ENCODE results near the gene ANO6. TPM values are rescaled to one million over a fixed set of nuclear protein-coding genes. Genes with fewer than 3 reads are reported as not detected.

Gene ANO6
- total and polyA plus RNA-seq, 4 donors: 18.6 to 52.3 (median 29.1) TPM

DNA sequence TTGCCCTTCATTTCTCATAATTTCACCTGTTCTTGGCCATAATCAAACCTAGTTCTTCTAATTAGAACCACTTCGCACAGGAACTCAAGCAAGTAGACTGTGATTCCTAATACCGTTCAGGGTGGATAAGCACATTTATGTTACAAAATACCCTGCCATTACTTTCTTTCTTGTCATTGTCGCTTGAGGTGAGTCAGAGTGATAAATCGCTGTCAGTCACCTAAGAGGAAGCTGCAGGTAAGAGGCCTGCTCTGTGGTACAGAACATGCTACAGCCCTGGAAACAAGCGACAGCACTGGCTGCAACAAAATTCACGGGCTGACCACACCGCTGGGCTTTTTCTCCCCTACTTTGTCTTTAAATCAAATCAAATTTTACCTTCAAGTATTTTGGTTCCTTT is 218.2 kb downstream of the ANO6 start:
- Histone ChIP-seq H3K4me1 (ENCODE audit: control insufficient read depth in 4 of 4, insufficient read depth in 4 of 4, low read length in 3 of 4) (no peaks in the 10 kb centered on the region), H3K9ac (ENCODE audit: low read depth in 1 of 2, low read length in 2 of 2) (no peak overlapping the region), H3K4me3 (ENCODE audit: low read depth in 1 of 3, low read length in 3 of 3) (no peak overlapping the region), H3K36me3 (ENCODE audit: control insufficient read depth in 4 of 4, insufficient read depth in 3 of 4, low read depth in 1 of 4, low read length in 3 of 4) (peaks cover 0 to 4% (median 3%) of the 10 kb centered on the region in 4 donors), H3K27me3 (ENCODE audit: control insufficient read depth in 4 of 4, insufficient read depth in 4 of 4, low read length in 3 of 4) (no peaks in the 10 kb centered on the region), H3K9me3 (ENCODE audit: control insufficient read depth in 4 of 4, low read length in 3 of 4) (no peaks in the 10 kb centered on the region), H3K27ac (ENCODE audit: low read depth in 1 of 2, low read length in 2 of 2) (no peak overlapping the region)
- 98% methylated on average over 7 of the region's 7 CpGs for WGBS
- no peak for DNase-seq (ENCODE audit: low spot score)
- TF ChIP-seq GABPA (IDR thresholded peaks at IDR 0.05 in 1 of 2, conservative IDR thresholded peaks at IDR 0.05 in 1 of 2): no peak
- no peak for TF ChIP-seq FOXA1 (IDR thresholded peaks at IDR 0.05)
- no peak for TF ChIP-seq FOXA2 (IDR thresholded peaks at IDR 0.05)
- no peak for TF ChIP-seq RAD21 (IDR thresholded peaks at IDR 0.05)
- TF ChIP-seq TAF1 (conservative IDR thresholded peaks at IDR 0.05): no peak
- TF ChIP-seq, protein P1, sequence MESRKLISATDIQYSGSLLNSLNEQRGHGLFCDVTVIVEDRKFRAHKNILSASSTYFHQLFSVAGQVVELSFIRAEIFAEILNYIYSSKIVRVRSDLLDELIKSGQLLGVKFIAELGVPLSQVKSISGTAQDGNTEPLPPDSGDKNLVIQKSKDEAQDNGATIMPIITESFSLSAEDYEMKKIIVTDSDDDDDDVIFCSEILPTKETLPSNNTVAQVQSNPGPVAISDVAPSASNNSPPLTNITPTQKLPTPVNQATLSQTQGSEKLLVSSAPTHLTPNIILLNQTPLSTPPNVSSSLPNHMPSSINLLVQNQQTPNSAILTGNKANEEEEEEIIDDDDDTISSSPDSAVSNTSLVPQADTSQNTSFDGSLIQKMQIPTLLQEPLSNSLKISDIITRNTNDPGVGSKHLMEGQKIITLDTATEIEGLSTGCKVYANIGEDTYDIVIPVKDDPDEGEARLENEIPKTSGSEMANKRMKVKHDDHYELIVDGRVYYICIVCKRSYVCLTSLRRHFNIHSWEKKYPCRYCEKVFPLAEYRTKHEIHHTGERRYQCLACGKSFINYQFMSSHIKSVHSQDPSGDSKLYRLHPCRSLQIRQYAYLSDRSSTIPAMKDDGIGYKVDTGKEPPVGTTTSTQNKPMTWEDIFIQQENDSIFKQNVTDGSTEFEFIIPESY (IDR thresholded peaks at IDR 0.05): no peak
- no peak for TF ChIP-seq HNF4A (conservative IDR thresholded peaks at IDR 0.05)
- TF ChIP-seq HNF4G (IDR thresholded peaks at IDR 0.05): no peak
- no peak for TF ChIP-seq YY1 (IDR thresholded peaks at IDR 0.05)
- no peak for TF ChIP-seq RXRA (IDR thresholded peaks at IDR 0.05)

DNA sequence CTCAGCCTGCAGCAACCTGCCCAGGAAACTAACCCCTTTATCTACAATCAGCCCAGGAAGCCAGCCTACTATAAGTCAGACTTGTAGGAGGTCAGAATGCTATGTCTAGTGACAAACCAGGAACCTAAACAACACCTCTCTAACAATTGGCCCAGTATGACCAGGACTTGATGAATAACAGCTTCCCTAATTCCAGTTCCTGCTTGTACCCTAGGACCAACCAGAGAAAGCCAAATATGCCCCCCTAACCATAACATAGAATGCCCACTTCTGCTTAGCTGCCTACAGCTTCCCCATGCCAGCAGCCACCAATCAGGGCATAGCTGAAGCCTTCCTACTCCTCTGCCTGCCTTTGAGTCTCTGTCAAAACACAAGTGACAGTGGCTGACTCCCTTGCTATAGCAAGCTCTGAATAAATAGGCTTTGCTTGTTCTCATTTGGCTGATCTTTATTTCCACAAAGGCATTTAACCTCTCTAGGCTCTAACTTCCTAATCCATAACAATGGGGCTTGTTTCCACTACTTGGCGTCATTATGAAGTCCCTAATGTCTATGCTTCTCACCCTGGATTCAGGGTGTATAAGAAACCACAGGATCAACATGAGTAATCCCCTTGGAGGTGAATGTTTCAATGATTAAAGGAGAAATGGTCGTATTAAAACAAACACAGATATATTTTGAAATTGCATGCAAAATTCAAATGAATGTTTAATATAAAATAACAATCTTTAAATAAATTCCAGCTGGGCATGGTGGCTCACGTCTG is 220.2 kb downstream of the ANO6 start:
- Histone ChIP-seq H3K9me3 (ENCODE audit: control insufficient read depth in 4 of 4, low read length in 3 of 4) (no peaks in the 10 kb centered on the region), H3K4me1 (ENCODE audit: control insufficient read depth in 4 of 4, insufficient read depth in 4 of 4, low read length in 3 of 4) (no peaks in the 10 kb centered on the region), H3K9ac (ENCODE audit: low read depth in 1 of 2, low read length in 2 of 2) (no peak overlapping the region), H3K27ac (ENCODE audit: low read depth in 1 of 2, low read length in 2 of 2) (no peak overlapping the region), H3K4me3 (ENCODE audit: low read depth in 1 of 3, low read length in 3 of 3) (no peak overlapping the region), H3K27me3 (ENCODE audit: control insufficient read depth in 4 of 4, insufficient read depth in 4 of 4, low read length in 3 of 4) (no peaks in the 10 kb centered on the region), H3K36me3 (ENCODE audit: control insufficient read depth in 4 of 4, insufficient read depth in 3 of 4, low read depth in 1 of 4, low read length in 3 of 4) (peaks cover 0 to 4% (median 2%) of the 10 kb centered on the region in 4 donors)
- TF ChIP-seq NR2F2 (IDR thresholded peaks at IDR 0.05) (no peak), HNF4G (IDR thresholded peaks at IDR 0.05) (no peak), JUND (IDR thresholded peaks at IDR 0.05) (no peak), SP1 (IDR thresholded peaks at IDR 0.05) (no peak), RXRA (IDR thresholded peaks at IDR 0.05) (no peak), RAD21 (IDR thresholded peaks at IDR 0.05) (no peak), ATF3 (IDR thresholded peaks at IDR 0.05) (no peak), HNF4A (conservative IDR thresholded peaks at IDR 0.05) (no peak), YY1 (IDR thresholded peaks at IDR 0.05) (no peak), TAF1 (conservative IDR thresholded peaks at IDR 0.05) (no peak), EGR1 (IDR thresholded peaks at IDR 0.05; ENCODE audit: low read depth in 2 of 2) (no peak), REST (IDR thresholded peaks at IDR 0.05) (no peak), FOXA2 (IDR thresholded peaks at IDR 0.05) (no peak), FOXA1 (IDR thresholded peaks at IDR 0.05) (no peak), GABPA (IDR thresholded peaks at IDR 0.05 in 1 of 2, conservative IDR thresholded peaks at IDR 0.05 in 1 of 2) (no peak)
- TF ChIP-seq, protein P1 (IDR thresholded peaks at IDR 0.05): no peak
- TF ChIP-seq, protein P2, sequence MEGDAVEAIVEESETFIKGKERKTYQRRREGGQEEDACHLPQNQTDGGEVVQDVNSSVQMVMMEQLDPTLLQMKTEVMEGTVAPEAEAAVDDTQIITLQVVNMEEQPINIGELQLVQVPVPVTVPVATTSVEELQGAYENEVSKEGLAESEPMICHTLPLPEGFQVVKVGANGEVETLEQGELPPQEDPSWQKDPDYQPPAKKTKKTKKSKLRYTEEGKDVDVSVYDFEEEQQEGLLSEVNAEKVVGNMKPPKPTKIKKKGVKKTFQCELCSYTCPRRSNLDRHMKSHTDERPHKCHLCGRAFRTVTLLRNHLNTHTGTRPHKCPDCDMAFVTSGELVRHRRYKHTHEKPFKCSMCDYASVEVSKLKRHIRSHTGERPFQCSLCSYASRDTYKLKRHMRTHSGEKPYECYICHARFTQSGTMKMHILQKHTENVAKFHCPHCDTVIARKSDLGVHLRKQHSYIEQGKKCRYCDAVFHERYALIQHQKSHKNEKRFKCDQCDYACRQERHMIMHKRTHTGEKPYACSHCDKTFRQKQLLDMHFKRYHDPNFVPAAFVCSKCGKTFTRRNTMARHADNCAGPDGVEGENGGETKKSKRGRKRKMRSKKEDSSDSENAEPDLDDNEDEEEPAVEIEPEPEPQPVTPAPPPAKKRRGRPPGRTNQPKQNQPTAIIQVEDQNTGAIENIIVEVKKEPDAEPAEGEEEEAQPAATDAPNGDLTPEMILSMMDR (IDR thresholded peaks at IDR 0.05; ENCODE audit: low read depth, low read length, missing input control): no peak
- TF ChIP-seq, protein P3, sequence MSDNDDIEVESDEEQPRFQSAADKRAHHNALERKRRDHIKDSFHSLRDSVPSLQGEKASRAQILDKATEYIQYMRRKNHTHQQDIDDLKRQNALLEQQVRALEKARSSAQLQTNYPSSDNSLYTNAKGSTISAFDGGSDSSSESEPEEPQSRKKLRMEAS (IDR thresholded peaks at IDR 0.05): no peak
- 91% methylated on average over 3 of the region's 3 CpGs for WGBS
- no peak for DNase-seq (ENCODE audit: low spot score)

Data from liver (tissue), 9 donors.